HCEC 1CT (cell line): Measurements from ENCODE around the gene SQSTM1.

Experiments used
- DNase-seq: peaks from one replicate; pipeline ENCODE4 v3.0.0-alpha.2; 2017

Gene SQSTM1

GRCh38 chr5:179875741-179876609 lies 55.3 kb downstream of the SQSTM1 start:
- no peak for DNase-seq

GRCh38 chr5:179876610-179876952 lies 55.9 kb downstream of the SQSTM1 start:
- DNase-seq = no peak

GRCh38 chr5:179878222-179879002 lies 57.7 kb downstream of the SQSTM1 start:
- no peak for DNase-seq

GRCh38 chr5:179879003-179879689 lies 58.4 kb downstream of the SQSTM1 start:
- DNase-seq = no peak

GRCh38 chr5:179879690-179880010 lies 58.9 kb downstream of the SQSTM1 start:
- DNase-seq = no peak

- DNase-seq = no peak
Observed at GRCh38 chr5:179880066-179880650, 59.5 kb downstream of the SQSTM1 start.

GRCh38 chr5:179880848-179881590 lies 60.3 kb downstream of the SQSTM1 start:
- DNase-seq = no peak

- no peak for DNase-seq
Observed at GRCh38 chr5:179882338-179882737, 61.6 kb downstream of the SQSTM1 start.

GRCh38 chr5:179883163-179883562 lies 62.5 kb downstream of the SQSTM1 start:
- no peak for DNase-seq

- DNase-seq = no peak
Observed at GRCh38 chr5:179885491-179886090, 64.9 kb downstream of the SQSTM1 start.

- no peak for DNase-seq
Observed at GRCh38 chr5:179886190-179886911, 65.6 kb downstream of the SQSTM1 start.

GRCh38 chr5:179887095-179887494 lies 66.4 kb downstream of the SQSTM1 start:
- no peak for DNase-seq
